IMR-90 (cell line): ENCODE measurements around the gene FAM151A. TPM values are rescaled to one million over a fixed set of nuclear protein-coding genes. Genes with fewer than 3 reads are reported as not detected.

ENCODE experiments used
- ATAC-seq: fragments of 200-7000 bp; cut with Tn5 transposase; 2 replicates; pipeline ENCODE4 v1.9.1; 2020; ENCODE audit warnings: low read depth, mild to moderate bottlenecking, moderate library complexity
- BruUV-seq: library from RNA; stranded (reverse); fragments of 400-500 nt; replicated peaks from 2 replicates; lab custom pipeline; 2021; lab: Mats Ljungman, UMichigan
- CTCF ChIA-PET: fragments of 300-600 bp; formaldehyde crosslinking; extraction: SDS; loops from one replicate; lab custom pipeline; 2021; ENCODE audit warnings: antibody characterized with exemption; lab: Yijun Ruan, JAX
- POLR2A ChIA-PET: fragments of 300-600 bp; sonication (Branson Sonifier 250); formaldehyde crosslinking; loops from one replicate; lab custom pipeline; 2022; ENCODE audit warnings: antibody characterized with exemption; ENCODE audit not compliant: unreplicated experiment; lab: Charles Lee
- DNase-seq: peaks from one replicate; pipeline ENCODE4 v3.0.0; 2013
- H2AFZ ChIP-seq: replicated peaks from 2 replicates; pipeline ENCODE3; 2013; ENCODE audit warnings: low read length, mild to moderate bottlenecking; ENCODE audit not compliant: poor library complexity
- H2AK5ac ChIP-seq: 2 replicates; pipeline ENCODE4 v1.6.1; 2013; ENCODE audit warnings: low read depth, low read length, inconsistent platforms
- H2AK9ac ChIP-seq: replicated peaks from 2 replicates; pipeline ENCODE3; 2013; ENCODE audit warnings: mild to moderate bottlenecking, low read depth, low read length, moderate library complexity; ENCODE audit not compliant: poor library complexity
- H2BK120ac ChIP-seq: 2 replicates; pipeline ENCODE4 v1.6.1; 2013; ENCODE audit warnings: low read depth, low read length, inconsistent platforms
- H2BK15ac ChIP-seq: 3 replicates; pipeline ENCODE4 v1.6.1; 2013; ENCODE audit warnings: low read depth, low read length, inconsistent platforms
- H2BK20ac ChIP-seq: 2 replicates; pipeline ENCODE4 v1.6.1; 2013; ENCODE audit warnings: low read depth, mild to moderate bottlenecking, inconsistent platforms, low read length, moderate library complexity
- H2BK5ac ChIP-seq: 2 replicates; pipeline ENCODE4 v1.6.1; 2013; ENCODE audit warnings: mild to moderate bottlenecking, low read depth, low read length, inconsistent platforms; ENCODE audit not compliant: poor library complexity, severe bottlenecking
- H3K14ac ChIP-seq: replicated peaks from 2 replicates; pipeline ENCODE4 v1.6.1; 2013; ENCODE audit warnings: low read depth, low read length, inconsistent platforms
- H3K18ac ChIP-seq: 2 replicates; pipeline ENCODE4 v1.6.1; 2013; ENCODE audit warnings: low read depth, low read length, control low read depth
- H3K23ac ChIP-seq: 2 replicates; pipeline ENCODE4 v1.6.1; 2013; ENCODE audit warnings: low read depth, low read length, inconsistent platforms
- H3K27ac ChIP-seq: 2 replicates; pipeline ENCODE4 v1.5.1; 2013; ENCODE audit warnings: mild to moderate bottlenecking, control low read depth, low read length; ENCODE audit not compliant: insufficient read depth
- H3K27me3 ChIP-seq: 2 replicates; pipeline ENCODE4 v1.6.1; 2013; ENCODE audit warnings: low read length; ENCODE audit not compliant: control insufficient read depth, insufficient read depth
- H3K36me3 ChIP-seq: 2 replicates; pipeline ENCODE4 v1.6.1; 2013; ENCODE audit warnings: low read length, mixed read lengths; ENCODE audit not compliant: control insufficient read depth, insufficient read depth
- H3K4ac ChIP-seq: 2 replicates; pipeline ENCODE4 v1.6.1; 2013; ENCODE audit warnings: low read depth, low read length, inconsistent platforms
- H3K4me1 ChIP-seq: 2 replicates; pipeline ENCODE4 v1.6.1; 2013; ENCODE audit warnings: low read length, mixed read lengths; ENCODE audit not compliant: control insufficient read depth, insufficient read depth
- H3K4me2 ChIP-seq: 2 replicates; pipeline ENCODE4 v1.6.1; 2013; ENCODE audit warnings: low read depth, mild to moderate bottlenecking, control low read depth, low read length, moderate library complexity
- H3K4me3 ChIP-seq: 2 replicates; pipeline ENCODE4 v1.5.1; 2013; ENCODE audit warnings: low read depth, mild to moderate bottlenecking, control low read depth, low read length, moderate library complexity; ENCODE audit not compliant: insufficient read depth
- H3K56ac ChIP-seq: 2 replicates; pipeline ENCODE4 v1.6.1; 2013; ENCODE audit warnings: low read length, inconsistent platforms; ENCODE audit not compliant: insufficient read depth; ENCODE audit errors: extremely low read depth
- H3K79me1 ChIP-seq, 2 experiments: 2 replicates each; pipeline ENCODE4 v1.6.1; 2013; ENCODE audit warnings: low read length in 2 of 2, inconsistent platforms in 1 of 2, low read depth in 1 of 2
- H3K9ac ChIP-seq: 2 replicates; pipeline ENCODE4 v1.6.1; 2013; ENCODE audit warnings: low read depth, low read length, control low read depth
- H3K9me1 ChIP-seq: 2 replicates; pipeline ENCODE4 v1.6.1; 2013; ENCODE audit warnings: low read length, inconsistent platforms; ENCODE audit not compliant: insufficient read depth
- H3K9me3 ChIP-seq: 2 replicates; pipeline ENCODE4 v1.6.1; 2013; ENCODE audit warnings: low read length; ENCODE audit not compliant: control insufficient read depth, insufficient read depth
- H4K20me1 ChIP-seq: 2 replicates; pipeline ENCODE4 v1.6.1; 2013; ENCODE audit warnings: low read length, inconsistent platforms; ENCODE audit not compliant: insufficient read depth
- H4K5ac ChIP-seq: 2 replicates; pipeline ENCODE4 v1.6.1; 2013; ENCODE audit warnings: mild to moderate bottlenecking, low read depth, low read length, control low read depth
- H4K8ac ChIP-seq, 2 experiments: 2 replicates each; pipeline ENCODE4 v1.6.1; 2013; ENCODE audit warnings: low read depth in 2 of 2, low read length in 2 of 2, control low read depth in 1 of 2, inconsistent platforms in 1 of 2
- H4K91ac ChIP-seq: 2 replicates; pipeline ENCODE4 v1.6.1; 2013; ENCODE audit warnings: low read depth, low read length, inconsistent platforms; ENCODE audit not compliant: insufficient read depth
- BHLHE40 ChIP-seq: fragments of 150-350 bp; IDR thresholded peaks from 2 replicates; pipeline ENCODE4 v1.6.1; 2016; ENCODE audit warnings: mild to moderate bottlenecking, low read depth, low read length
- CEBPB ChIP-seq: IDR thresholded peaks from 2 replicates; pipeline ENCODE4 v1.6.1; 2012; ENCODE audit warnings: low read depth, low read length, improper control_type of control experiment
- CHD1 ChIP-seq: IDR thresholded peaks from 2 replicates; pipeline ENCODE4 v1.6.1; 2012; ENCODE audit warnings: low read depth, low read length, improper control_type of control experiment
- CTCF ChIP-seq: conservative IDR thresholded peaks from 2 replicates; pipeline ENCODE4 v1.5.1; 2012; ENCODE audit warnings: mild to moderate bottlenecking, low read depth, low read length, improper control_type of control experiment
- ELK1 ChIP-seq: fragments of 150-350 bp; IDR thresholded peaks from 2 replicates; pipeline ENCODE4 v1.6.1; 2016; ENCODE audit warnings: low read depth, mild to moderate bottlenecking, low read length, moderate library complexity, borderline replicate concordance
- FOS ChIP-seq: fragments of 150-350 bp; IDR thresholded peaks from 2 replicates; pipeline ENCODE4 v1.6.1; 2016; ENCODE audit warnings: low read depth, low read length
- MAZ ChIP-seq: IDR thresholded peaks from 2 replicates; pipeline ENCODE4 v1.6.1; 2012; ENCODE audit warnings: low read depth, mild to moderate bottlenecking, low read length, improper control_type of control experiment, moderate library complexity, borderline replicate concordance
- NFE2L2 ChIP-seq: fragments of 150-350 bp; IDR thresholded peaks from 2 replicates; pipeline ENCODE4 v1.6.1; 2016; ENCODE audit warnings: low read depth, mild to moderate bottlenecking, low read length
- POLR2A ChIP-seq: IDR thresholded peaks from 2 replicates; pipeline ENCODE4 v1.6.1; 2012; ENCODE audit warnings: mild to moderate bottlenecking, low read depth, low read length
- RAD21 ChIP-seq: IDR thresholded peaks from 2 replicates; pipeline ENCODE4 v1.6.1; 2012; ENCODE audit warnings: low read length, improper control_type of control experiment
- RCOR1 ChIP-seq: IDR thresholded peaks from 2 replicates; pipeline ENCODE4 v1.6.1; 2012; ENCODE audit warnings: mild to moderate bottlenecking, low read length, improper control_type of control experiment; ENCODE audit not compliant: insufficient replicate concordance
- RFX5 ChIP-seq: IDR thresholded peaks from 2 replicates; pipeline ENCODE4 v1.8.0; 2012; ENCODE audit warnings: low read depth, mild to moderate bottlenecking, low read length, moderate library complexity
- SMC3 ChIP-seq: fragments of 150-350 bp; IDR thresholded peaks from 2 replicates; pipeline ENCODE4 v1.6.1; 2016; ENCODE audit warnings: low read depth, mild to moderate bottlenecking, antibody characterized with exemption, low read length, moderate library complexity
- USF2 ChIP-seq: fragments of 150-350 bp; IDR thresholded peaks from 2 replicates; pipeline ENCODE4 v1.6.1; 2017; ENCODE audit warnings: mild to moderate bottlenecking, antibody characterized with exemption, low read length, low read depth
- WGBS, 2 experiments: methylation state at CpG; one replicate each; pipeline versions ENCODE4 v1.1.5 to v1.1.7; 2013; ENCODE audit warnings: missing lambda C conversion rate in 2 of 2; ENCODE audit not compliant: insufficient read length in 1 of 2; ENCODE audit errors: extremely low coverage in 2 of 2; 5-methylcytosine and 5-hydroxymethylcytosine counted together
- dilution Hi-C: fragments of 300-500 bp; cut with HindIII; formaldehyde crosslinking; loops from one replicate; pipeline ENCODE4 v1.14.3; 2018; ENCODE audit warnings: low sequenced_read_pairs; ENCODE audit not compliant: unreplicated experiment
- in situ Hi-C: fragments of 300-500 bp; cut with MboI; formaldehyde crosslinking; loops from 3 replicates; pipeline ENCODE4 v1.14.3; 2019; ENCODE audit warnings: low sequenced_read_pairs, inconsistent platforms, mixed read lengths
- intact Hi-C: fragments of 100-400 bp; cut with micrococcal nuclease; formaldehyde crosslinking; loops from 2 replicates; pipeline ENCODE4 v1.10.0; 2022
- polyA plus RNA-seq, 3 experiments: library from polyadenylated mRNA; depleted of rRNA; stranded (reverse); fragments of >200 nt; gene quantifications; 2 replicates each; pipeline ENCODE4 v1.2.3, GENCODE V29; 2012; ENCODE audit warnings: low replicate concordance in 1 of 3
- total RNA-seq: library from RNA; depleted of rRNA; stranded (reverse); fragments of >200 nt; gene quantifications from 2 replicates; pipeline ENCODE4 v1.2.3, GENCODE V29; 2012

Gene FAM151A
- total and polyA plus RNA-seq, 2 of the 4 experiments (the other 2 are of a cell fraction), result not detected

- DNase-seq, result no peak
- no peak overlapping the region for H2AK9ac ChIP-seq
- H3K18ac ChIP-seq, result no peak overlapping the region
- no peak overlapping the region for H3K9ac ChIP-seq
- no peak overlapping the region for H4K5ac ChIP-seq
- H3K27me3 ChIP-seq, result no peaks in the 10 kb centered on the region
- CTCF ChIA-PET, result no interaction called here
- H2BK120ac ChIP-seq, result no peak overlapping the region
- H3K4me3 ChIP-seq, result no peak overlapping the region
- no peaks in the 10 kb centered on the region for H3K36me3 ChIP-seq
- H3K9me3 ChIP-seq, result no peaks in the 10 kb centered on the region
- no peak overlapping the region for H3K4ac ChIP-seq
- no peak overlapping the region for H2BK15ac ChIP-seq
- H3K9me1 ChIP-seq, result peaks cover 5% of the 10 kb centered on the region
- H3K4me2 ChIP-seq, result no peak overlapping the region
- no peak overlapping the region for H2AFZ ChIP-seq
- no peak overlapping the region for H3K27ac ChIP-seq
- in situ Hi-C loops (no loop called here), intact Hi-C loops (no loop called here), dilution Hi-C loops (no loop called here)
- 88% methylated on average over 4 of the region's 9 CpGs; no CpG with 5 or more reads in 1 of the 2 experiments for WGBS, 2 experiments
- H2BK5ac ChIP-seq, result no peak overlapping the region
- H3K79me1 ChIP-seq, result no peaks in the 10 kb centered on the region
- no peaks in the 10 kb centered on the region for H3K4me1 ChIP-seq
- H4K20me1 ChIP-seq, result no peaks in the 10 kb centered on the region
- TF ChIP-seq MAZ (no peak), POLR2A (no peak), USF2 (no peak), NFE2L2 (no peak), BHLHE40 (no peak), SMC3 (no peak), RAD21 (no peak), RCOR1 (no peak), CEBPB (no peak), RFX5 (no peak), CHD1 (no peak), FOS (no peak), ELK1 (no peak), CTCF (no peak)
- H4K91ac ChIP-seq, result no peak overlapping the region
- POLR2A ChIA-PET, result no interaction called here
- no peak overlapping the region for H3K14ac ChIP-seq
- ATAC-seq, result no peak
- no peak overlapping the region for H2AK5ac ChIP-seq
- H3K56ac ChIP-seq, result no peak overlapping the region
- no peak overlapping the region for H4K8ac ChIP-seq
- BruUV-seq, result no TSS peak
- no peak overlapping the region for H2BK20ac ChIP-seq
- H3K23ac ChIP-seq, result no peak overlapping the region
Measured at GRCh38 chr1:54608566-54609230, 14.6 kb downstream of the FAM151A start.
